HG03571 (cell line): ENCODE results near the gene SMAD9.

ENCODE experiments used
- ATAC-seq: cut with Tn5 transposase; IDR thresholded peaks from one replicate; pipeline ENCODE4 v1.9.1; 2021; ENCODE audit not compliant: unreplicated experiment

Gene SMAD9

GRCh38 chr13:36819739-36820090, 100.3 kb downstream of the SMAD9 start:
- ATAC-seq = peak; percentile 10

GRCh38 chr13:36818804-36819738, 101.0 kb downstream of the SMAD9 start, which contains the start of gene RFXAP:
Gene RFXAP, plus strand, starts transcription at chr13:36819222. Its CDS starts 136 bp downstream, at chr13:36819358.
- ATAC-seq = peak; percentile 87

GRCh38 chr13:36817996-36818803, 101.8 kb downstream of the SMAD9 start:
- peak; percentile 4 for ATAC-seq

GRCh38 chr13:36815062-36815461, 105.0 kb downstream of the SMAD9 start:
- ATAC-seq = no peak

GRCh38 chr13:36814465-36814864, 105.6 kb downstream of the SMAD9 start:
- no peak for ATAC-seq

GRCh38 chr13:36813225-36813624, 106.8 kb downstream of the SMAD9 start:
- ATAC-seq = no peak

GRCh38 chr13:36807616-36808015, 112.4 kb downstream of the SMAD9 start:
- ATAC-seq = no peak

GRCh38 chr13:36806102-36806501, 113.9 kb downstream of the SMAD9 start:
- ATAC-seq = no peak

GRCh38 chr13:36804588-36804987, 115.5 kb downstream of the SMAD9 start:
- ATAC-seq = no peak

- no peak for ATAC-seq
These were observed 119.0 kb downstream of the SMAD9 start for GRCh38 chr13:36801035-36801434.

GRCh38 chr13:36796052-36796451, 124.0 kb downstream of the SMAD9 start:
- no peak for ATAC-seq

- no peak for ATAC-seq
These were observed 124.6 kb downstream of the SMAD9 start for GRCh38 chr13:36795463-36795862.
